Kidney epithelial cell (primary cell): ENCODE measurements around the gene SYNJ2. TPM values are rescaled to one million over a fixed set of nuclear protein-coding genes. Genes with fewer than 3 reads are reported as not detected.

Source experiments
- DNase-seq: peaks from one replicate; pipeline ENCODE4 v3.0.0-alpha.2; 2010; ENCODE audit warnings: low read depth
- H3K27me3 ChIP-seq: 2 replicates; pipeline ENCODE4 v1.6.0; 2011; ENCODE audit warnings: low read length; ENCODE audit not compliant: control insufficient read depth, insufficient read depth
- H3K36me3 ChIP-seq: 2 replicates; pipeline ENCODE4 v1.5.1; 2011; ENCODE audit warnings: low read length; ENCODE audit not compliant: control insufficient read depth, insufficient read depth
- H3K4me3 ChIP-seq: 2 replicates; pipeline ENCODE4 v1.5.1; 2011; ENCODE audit warnings: low read depth, mild to moderate bottlenecking, control low read depth, low read length
- total RNA-seq: library from RNA; depleted of rRNA; stranded (reverse); fragments of >200 nt; gene quantifications from 2 replicates; pipeline ENCODE4 v1.2.3, GENCODE V29; 2015
- TF ChIP-seq, protein P1 (sequence below): IDR thresholded peaks from 2 replicates; pipeline ENCODE4 v1.5.1; 2011; ENCODE audit warnings: mild to moderate bottlenecking, moderate library complexity, low read length, control low read depth, inconsistent platforms; ENCODE audit not compliant: insufficient read depth, poor library complexity, severe bottlenecking

Gene SYNJ2
- total RNA-seq, 1 donor from 2014 or later: 14.3 TPM

DNA sequence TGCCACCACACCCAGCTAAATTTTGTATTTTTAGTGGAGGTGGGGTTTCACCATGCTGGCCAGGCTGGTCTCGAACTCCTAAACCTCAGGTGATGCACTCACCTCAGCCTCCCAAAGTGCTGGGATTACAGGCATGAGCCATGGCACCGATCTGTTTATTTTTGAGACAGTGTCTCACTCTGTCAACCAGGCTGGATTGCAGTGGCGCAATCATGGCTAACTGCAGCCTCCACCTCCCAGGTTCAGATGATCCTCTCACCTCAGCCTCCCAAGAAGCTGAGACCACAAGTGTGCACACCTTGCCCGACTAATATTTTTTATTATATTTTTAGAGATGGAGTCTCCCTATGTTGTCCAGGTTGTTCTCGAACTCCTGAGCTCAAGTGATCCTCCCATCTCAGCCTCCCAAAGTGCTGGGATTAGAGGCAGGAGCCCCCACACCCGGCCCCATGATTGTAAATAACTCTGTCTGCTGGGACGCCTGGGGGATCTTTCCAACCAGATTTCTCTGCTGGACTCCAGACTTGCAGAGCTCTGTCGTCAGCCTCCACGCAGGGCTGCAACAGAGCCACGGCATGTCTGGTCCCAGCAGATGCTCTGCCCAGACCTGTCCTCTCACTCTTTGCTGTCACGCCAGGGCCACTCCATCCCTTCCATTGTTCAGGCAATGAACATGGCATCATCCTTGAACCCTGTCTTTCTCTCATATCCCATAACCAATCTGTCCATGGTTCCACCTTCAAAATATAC, 25.3 kb downstream of the SYNJ2 start:
- TF ChIP-seq, protein P1, sequence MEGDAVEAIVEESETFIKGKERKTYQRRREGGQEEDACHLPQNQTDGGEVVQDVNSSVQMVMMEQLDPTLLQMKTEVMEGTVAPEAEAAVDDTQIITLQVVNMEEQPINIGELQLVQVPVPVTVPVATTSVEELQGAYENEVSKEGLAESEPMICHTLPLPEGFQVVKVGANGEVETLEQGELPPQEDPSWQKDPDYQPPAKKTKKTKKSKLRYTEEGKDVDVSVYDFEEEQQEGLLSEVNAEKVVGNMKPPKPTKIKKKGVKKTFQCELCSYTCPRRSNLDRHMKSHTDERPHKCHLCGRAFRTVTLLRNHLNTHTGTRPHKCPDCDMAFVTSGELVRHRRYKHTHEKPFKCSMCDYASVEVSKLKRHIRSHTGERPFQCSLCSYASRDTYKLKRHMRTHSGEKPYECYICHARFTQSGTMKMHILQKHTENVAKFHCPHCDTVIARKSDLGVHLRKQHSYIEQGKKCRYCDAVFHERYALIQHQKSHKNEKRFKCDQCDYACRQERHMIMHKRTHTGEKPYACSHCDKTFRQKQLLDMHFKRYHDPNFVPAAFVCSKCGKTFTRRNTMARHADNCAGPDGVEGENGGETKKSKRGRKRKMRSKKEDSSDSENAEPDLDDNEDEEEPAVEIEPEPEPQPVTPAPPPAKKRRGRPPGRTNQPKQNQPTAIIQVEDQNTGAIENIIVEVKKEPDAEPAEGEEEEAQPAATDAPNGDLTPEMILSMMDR: no peak

DNA sequence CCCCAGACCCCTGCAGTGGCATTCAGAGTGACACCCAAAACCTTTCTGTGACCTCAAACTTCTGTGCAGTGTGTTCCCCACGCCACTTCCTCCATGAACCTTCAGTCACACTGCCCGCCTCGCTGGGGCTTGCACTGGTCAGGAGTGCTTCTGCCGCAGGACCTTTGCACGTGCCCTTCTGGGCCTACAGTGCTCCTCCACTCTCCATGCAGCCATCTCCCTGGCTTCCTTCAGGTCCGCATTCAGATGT, 27.1 kb downstream of the SYNJ2 start:
- TF ChIP-seq, protein P1: no peak
- no peak overlapping the region for H3K4me3 ChIP-seq
- DNase-seq: no peak
- no peaks in the 10 kb centered on the region for H3K36me3 ChIP-seq
- H3K27me3 ChIP-seq: no peaks in the 10 kb centered on the region

More for the DNA sequence above, 25.3 kb downstream of the SYNJ2 start:
- no peak for DNase-seq
- Histone ChIP-seq H3K4me3 (no peak overlapping the region), H3K36me3 (no peaks in the 10 kb centered on the region), H3K27me3 (no peaks in the 10 kb centered on the region)

DNA sequence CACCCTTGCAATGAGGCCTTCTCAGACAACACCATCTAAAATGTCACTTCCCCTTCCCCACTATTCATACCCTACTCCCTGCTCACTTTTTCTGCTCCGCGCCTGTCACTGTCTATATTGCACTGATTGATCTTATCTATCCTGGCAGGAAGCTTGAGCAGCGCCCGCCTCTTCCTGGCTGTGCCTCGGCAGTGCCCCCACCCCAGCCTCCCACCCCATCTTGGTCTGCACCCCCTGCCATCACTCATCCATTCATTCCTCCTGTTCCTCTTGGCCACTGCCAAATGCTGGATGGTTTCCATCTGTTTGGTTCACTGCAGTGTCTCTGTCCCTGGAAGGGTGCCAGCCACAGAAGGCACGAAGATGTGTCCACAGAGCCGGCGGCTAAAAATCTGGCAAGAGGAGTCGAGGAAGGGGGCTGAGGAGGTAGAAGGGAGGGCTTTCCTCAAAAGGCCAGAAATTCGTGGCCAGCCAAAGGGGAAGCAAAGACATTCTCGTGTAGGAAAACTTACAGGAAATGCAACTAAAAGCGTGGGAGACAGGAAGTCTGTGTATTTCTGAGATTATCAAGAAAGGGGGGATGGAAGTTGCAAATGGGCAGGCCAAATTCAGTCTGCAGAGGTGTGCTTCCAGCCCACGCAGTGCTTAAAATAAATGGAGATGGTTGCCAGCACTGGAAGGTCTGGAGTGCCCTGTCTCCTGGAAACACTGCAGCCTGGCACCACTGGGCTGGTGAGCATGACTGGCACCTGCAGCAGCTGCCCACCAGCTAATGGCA, 27.6 kb downstream of the SYNJ2 start:
- TF ChIP-seq, protein P1: no peak
- Histone ChIP-seq H3K4me3 (no peak overlapping the region), H3K36me3 (no peaks in the 10 kb centered on the region), H3K27me3 (no peaks in the 10 kb centered on the region)
- DNase-seq: no peak

DNA sequence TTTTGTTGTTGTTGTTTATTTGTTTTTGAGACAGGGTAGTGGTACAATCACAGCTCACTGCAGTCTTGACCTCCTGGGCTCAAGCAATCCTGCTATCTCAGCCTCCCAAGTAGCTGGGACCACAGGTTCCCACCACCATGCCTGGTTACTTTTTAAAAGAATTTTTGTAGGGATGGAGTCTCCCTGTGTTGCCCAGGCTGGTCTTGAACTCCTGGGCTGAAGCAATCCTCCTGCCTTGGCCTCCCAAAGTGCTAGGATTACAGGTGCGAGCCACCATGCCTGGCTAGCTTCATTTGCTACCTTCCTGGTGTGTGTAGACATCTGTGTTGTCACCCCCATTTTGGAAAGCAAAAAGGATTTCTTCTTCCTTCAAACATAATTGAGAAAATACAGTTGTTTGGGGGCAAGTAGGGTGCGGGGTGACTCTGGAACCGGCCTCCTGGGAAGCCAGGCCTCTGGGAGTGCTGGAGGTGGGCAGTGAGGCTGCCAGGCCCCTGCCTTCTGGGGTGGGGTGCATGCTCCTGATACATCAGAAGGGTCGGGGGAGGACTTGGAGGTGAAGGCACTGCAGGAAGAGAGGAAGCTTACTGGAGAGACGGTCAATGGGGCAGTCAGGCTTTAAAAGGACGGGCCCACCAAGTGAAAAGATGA, 28.4 kb downstream of the SYNJ2 start:
- Histone ChIP-seq H3K4me3 (no peak overlapping the region), H3K36me3 (no peaks in the 10 kb centered on the region), H3K27me3 (no peaks in the 10 kb centered on the region)
- TF ChIP-seq, protein P1: no peak
- DNase-seq: no peak

DNA sequence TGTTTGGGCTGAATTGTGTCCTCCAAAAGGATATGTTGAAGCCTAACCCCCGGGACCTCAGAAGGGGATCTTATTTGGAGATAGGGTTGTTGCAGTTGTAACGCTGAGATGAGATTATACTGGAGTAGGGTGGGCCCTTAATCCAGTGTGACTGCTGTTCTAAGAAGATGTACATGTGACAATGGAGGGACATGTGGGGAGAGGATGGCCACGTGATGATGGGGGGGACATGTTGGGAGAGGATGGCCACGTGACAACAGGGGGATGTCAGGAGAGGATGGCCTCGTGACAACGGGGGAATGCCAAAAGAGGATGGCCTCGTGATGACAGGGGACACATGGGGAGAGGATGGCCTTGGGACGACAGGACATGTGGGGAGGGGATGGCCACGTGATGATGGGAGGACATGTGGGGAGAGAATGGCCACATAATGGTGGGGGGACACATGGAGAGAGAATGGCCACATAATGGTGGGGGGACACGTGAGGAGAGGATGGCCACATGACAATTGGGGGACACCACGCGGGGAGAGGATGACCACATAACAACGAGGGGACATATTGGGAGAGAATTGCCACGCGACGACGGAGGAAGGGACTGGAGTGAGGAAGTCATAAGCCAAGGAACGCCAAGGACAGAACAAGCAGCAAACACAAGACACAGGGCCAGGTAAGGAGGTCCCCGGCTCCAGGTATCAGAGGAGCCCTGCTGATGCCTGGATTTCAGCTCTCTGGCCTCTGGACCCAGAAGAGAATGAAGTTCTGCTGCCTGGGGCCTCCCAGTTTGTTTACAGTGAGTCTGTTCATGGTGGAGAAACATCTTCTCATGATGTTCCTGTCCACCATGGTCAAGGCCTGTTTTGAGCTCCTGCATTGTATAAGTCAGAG, 29.2 kb downstream of the SYNJ2 start:
- no peaks in the 10 kb centered on the region for H3K36me3 ChIP-seq
- DNase-seq: no peak
- TF ChIP-seq, protein P1: no peak
- no peaks in the 10 kb centered on the region for H3K27me3 ChIP-seq
- H3K4me3 ChIP-seq: no peak overlapping the region
